GM19468 (cell line): ENCODE data around the gene PLN.

ENCODE experiments used
- ATAC-seq: cut with Tn5 transposase; IDR thresholded peaks from one replicate; pipeline ENCODE4 v1.9.1; 2021; ENCODE audit warnings: mild to moderate bottlenecking, moderate library complexity, moderate number of reproducible peaks; ENCODE audit not compliant: unreplicated experiment; ENCODE audit errors: extremely low read depth

PLN gene

DNA sequence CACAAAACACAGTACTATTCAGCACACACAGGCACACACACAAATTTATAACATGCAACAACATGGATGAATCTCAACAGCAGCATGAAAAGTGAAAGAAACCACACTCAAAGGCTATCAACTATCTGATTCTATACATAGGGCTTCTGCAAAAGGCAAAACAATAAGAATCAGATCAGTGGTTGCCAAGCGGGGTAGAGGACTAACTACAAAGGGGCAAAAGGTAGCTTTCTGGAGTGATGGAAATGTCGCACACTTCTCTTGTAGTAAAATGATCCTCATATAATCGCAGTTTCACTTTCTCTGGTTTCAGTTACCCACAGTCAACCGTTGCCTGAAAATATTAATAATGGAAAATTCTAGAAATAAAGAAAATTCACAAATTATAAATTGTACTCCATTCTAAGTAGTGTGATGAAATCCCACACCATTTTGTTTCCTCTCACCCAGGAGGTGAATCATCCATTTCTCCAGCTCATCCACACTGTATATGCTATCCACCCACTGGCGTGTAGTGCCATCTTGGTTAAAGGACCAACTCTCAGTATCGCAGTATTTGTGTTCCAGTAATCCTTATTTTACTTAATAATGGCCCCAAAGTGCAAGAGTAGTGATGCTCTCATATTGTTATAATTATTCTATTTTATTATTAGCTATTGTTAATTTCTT lies 12.8 kb upstream of the PLN start:
- no peak for ATAC-seq

DNA sequence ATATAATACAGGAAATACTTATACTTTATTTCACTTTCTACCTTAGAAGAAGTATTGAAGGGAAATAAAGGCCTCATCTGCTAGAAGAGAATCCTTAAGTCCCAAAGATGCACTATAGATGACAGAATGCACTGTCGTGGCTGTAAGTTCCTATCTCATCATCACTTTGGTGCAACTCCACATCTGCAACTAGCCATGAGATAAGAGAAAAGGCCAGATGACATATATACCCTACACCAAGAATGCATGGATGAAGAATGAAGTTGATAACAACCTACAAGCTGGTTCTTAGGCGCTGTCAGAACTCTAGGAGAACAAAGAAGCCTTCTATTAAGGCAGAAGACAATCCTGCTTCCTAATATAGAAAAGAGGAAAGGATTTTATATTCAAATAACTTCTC lies 11.6 kb upstream of the PLN start:
- no peak for ATAC-seq

DNA sequence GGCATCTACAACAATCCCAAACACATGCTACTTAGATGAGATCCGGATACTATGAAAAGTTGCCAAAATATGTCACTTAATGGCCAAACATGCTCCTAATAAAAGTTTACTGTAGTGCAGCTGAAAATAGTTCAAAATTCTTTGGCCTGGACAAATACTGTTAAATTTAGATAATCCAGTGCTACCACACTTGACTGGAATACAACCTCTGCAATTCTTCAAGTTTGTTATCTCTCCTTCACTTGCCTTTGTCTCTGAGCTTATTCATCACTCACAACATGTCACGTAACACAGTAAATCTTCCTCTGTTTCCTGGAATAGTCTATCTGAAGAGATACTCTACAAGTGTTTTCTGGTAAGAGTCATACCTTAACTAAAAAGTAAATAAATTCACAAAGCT lies 10.5 kb upstream of the PLN start:
- ATAC-seq, result no peak

DNA sequence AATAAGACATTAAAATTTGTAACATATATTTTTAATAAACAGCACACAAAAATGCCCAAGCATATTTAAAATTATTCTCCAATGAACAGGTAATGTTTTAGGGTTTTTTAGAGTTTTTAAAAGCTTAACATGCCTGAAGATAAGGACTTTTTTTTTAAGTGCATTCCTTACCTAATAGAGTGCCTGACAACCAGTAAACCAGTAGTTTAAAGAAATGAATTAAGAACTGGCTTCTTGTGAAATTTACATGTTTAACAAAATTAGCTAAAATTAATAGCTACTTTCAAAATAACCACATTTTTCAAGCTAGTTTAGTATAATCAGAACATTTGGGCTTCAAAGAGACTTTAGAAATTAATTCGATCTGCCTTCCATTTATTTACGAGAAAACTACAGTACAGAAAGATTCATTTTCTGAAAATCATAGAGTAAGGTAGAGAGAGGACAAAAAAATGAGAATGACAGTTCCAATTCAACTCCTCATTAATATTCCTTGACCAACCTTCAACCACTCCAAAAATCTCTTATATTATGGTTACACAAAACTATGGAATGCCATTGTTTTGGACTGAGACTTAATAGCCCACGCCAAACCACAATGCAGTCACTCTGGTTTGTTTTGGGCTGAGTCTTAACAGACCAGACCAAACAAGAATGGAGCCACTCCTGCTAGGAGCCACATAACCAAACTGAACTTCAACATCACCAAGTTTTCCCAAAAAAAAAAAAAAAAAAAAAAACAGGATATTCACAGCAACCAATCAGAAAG lies 5.7 kb upstream of the PLN start:
- no peak for ATAC-seq

DNA sequence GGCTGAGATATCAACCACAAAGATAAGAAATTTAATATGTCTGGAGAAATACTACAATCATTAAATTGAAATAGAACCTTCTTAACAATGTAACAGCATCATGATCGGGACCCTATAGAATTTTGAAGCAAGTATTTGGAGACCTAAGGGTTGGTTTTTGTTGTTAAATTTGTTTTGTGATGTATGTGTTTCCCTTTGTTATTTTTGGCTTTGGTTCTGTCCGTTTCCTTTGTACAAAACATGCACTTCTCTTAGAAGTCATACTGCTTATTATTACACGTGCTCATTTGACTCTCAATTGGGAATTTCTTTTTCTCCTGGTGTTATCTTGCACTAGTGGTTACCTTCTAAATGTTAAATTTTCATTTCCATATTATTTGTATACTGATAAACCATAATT lies 4.0 kb upstream of the PLN start:
- ATAC-seq, result no peak

DNA sequence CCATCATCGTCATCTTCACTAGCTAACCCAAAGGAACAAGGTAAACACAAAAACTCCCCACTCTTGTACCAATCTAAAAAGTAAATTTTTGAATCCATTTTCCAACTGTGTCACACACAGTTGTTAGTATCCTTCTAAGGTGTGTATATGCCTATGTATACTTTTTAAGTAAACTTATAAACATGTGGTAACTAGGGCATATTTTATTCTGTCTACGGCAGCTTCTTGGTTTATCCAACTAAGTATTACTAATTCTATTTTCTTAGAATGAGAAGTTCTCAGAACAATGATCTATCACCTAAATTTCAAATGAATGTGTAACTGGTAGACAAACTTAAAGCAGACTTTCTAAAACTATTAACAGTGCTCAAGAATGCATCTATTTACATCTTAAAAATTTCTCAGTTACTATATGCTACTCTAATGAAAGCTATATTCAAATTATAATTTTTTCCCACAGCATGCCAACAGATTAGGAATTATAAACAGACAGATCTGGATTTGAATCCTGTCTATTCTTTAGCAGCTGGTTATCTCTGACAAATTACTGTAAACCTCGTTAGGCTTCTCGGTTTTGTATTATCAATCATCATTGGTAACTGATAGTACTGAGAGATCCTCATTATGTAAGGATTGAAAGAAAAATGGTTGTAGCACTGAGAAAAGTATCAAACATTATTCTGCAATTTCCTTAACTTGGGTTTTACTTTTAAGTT lies 1.8 kb upstream of the PLN start:
- no peak for ATAC-seq

DNA sequence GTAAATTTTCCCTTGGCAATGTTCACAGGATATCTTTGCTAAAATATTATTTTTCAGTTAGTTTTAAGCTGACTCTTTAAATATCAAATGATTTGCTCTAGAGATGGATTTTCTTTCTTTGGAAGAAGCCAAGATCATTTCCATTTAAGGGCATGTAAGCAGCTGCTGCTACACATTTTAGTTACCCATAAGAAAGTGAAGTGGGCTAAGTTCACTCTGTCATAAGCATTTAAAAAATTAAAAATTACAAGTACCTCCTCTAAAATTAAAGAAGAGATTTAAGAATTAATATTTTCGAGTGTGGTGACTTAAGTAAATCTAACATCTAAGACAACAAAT lies 1.2 kb upstream of the PLN start:
- no peak for ATAC-seq

DNA sequence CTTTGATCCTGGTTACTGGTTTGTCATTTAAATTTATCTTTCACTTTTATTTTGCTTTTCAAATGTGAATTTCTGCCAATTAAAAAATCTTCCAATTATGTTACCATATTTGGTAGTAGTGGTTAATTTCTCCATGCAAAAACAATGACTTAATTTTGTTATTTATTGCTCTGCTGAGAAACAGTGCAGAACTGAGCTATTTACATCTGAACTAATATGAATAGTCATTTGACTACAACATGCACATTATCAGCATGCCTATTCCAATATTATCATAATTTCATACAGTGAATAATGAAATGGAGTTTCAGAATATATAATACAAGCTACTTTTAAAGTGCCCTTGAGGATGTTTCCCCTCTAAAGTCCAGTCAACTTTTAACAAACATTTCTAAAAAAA lies 517 bp downstream of the PLN start:
- ATAC-seq, result no peak

DNA sequence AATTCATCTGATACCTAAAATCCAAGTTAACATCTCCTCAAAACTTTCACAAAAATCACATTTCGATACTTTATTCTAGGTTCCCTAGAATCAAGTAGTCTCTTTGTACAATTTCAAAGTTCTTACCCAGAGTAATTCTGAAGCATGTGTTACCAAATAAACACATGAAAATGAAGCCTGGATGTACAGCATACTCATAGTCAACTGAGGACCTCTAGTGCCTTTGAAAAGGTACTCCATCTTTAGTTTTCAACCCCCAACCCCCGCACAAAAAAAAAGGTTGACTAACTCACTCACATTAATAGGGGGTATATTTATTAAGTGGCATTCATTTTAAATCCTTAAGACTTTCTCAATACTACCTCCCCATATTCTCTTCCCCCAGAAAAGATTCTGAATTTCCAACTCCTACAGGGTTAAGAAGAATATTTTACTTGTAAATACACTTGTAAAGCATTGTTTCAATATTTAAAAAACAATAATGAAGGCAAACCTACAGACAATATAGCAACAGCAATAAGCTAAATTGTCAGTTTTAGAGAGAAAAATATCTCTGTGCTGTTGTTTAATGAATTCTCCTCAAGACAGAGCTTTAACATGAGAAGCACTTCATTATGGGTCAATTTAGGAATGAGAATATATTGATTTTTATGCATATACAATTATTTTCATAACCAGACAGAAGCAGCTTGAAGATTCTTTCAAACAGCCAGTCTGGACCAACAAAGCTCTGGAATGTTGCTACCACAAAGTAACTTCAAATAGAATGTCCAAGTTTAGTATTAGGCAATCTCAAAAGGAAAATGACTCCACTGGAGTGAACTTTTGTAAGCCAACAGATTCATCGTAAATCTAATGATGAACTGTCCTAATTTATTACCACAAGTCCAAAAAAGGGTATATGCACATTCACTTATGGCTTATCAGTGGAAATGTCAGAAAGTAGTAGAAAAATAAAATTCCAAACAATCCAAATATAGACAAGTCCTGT lies 3.3 kb downstream of the PLN start:
- ATAC-seq, result no peak

DNA sequence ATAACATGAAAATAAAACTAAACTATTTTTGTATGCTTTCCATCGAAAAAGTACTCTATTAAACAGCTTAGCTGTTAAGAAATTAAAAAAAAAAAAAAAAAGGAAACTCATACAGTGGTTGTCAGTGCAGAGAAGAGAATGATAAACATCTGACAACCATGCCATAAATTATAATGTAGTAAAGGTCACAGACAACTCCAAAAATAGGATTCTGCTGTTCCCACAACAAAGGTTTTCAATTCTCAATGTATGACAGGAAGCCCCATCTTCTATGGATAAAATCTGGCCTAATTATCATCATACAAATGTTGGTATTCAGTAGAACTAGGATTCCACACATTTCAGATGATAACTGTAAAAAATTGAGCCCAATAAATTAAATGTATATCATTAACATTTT lies 5.0 kb downstream of the PLN start:
- no peak for ATAC-seq

DNA sequence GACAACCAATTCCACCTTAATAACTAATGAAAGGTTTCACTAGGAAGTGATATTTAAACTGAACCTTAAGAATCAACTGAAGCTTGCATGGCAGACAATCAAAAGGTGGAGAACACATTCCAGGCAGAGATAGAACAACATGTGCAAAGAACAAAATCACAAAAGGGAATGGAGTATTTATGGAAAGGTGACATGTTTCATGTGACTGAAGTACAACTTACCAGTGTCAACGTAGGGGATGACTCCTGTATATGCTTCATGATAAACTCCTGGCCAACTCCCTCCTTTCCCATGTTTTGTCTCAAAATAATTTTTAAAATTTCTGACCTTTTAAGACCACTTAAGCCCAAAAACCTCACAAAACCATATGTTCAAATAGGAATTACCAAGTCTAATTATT lies 6.6 kb downstream of the PLN start:
- no peak for ATAC-seq

DNA sequence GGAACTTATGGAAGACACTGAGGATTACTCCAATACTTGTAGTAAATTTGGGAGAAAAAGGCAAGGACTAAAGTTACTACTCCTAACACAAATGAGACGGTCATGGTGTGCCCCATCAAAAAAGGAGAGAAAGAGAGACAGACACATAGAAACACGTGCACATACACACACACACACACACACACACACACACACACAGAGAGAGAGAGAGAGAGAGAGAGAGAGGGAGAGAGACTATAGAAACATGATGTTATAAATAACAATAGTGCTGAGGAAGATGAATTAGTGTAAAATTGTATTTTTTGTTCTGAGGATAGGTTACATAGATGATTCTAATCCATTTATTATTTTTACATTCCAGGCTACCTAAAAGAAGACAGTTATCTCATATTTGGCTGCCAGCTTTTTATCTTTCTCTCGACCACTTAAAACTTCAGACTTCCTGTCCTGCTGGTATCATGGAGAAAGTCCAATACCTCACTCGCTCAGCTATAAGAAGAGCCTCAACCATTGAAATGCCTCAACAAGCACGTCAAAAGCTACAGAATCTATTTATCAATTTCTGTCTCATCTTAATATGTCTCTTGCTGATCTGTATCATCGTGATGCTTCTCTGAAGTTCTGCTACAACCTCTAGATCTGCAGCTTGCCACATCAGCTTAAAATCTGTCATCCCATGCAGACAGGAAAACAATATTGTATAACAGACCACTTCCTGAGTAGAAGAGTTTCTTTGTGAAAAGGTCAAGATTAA lies 10.5 kb downstream of the PLN start:
- ATAC-seq, result peak; percentile 26

DNA sequence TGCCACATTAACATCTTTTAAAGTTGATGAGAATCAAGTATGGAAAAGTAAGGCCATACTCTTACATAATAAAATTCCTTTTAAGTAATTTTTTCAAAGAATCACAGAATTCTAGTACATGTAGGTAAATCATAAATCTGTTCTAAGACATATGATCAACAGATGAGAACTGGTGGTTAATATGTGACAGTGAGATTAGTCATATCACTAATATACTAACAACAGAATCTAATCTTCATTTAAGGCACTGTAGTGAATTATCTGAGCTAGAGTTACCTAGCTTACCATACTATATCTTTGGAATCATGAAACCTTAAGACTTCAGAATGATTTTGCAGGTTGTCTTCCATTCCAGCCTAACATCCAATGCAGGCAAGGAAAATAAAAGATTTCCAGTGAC lies 11.6 kb downstream of the PLN start:
- ATAC-seq, result no peak

DNA sequence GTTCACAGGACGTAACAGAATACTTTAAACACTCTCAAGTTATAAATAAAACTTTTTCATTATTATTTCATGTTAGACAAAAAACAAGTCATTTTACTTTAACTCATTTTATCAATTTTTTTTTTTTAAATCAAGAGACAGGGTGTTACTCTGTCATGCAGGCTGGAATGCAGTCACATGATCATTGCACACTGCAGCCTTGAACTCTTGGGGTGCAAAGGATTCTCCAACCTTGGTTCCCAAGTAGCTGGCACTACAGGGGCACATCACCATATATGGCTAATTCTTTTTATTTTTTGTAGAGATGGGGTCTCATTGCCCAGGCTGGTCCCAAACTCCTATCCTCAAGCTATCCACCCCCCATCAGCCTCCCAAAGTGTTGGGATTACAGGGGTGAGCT lies 14.2 kb downstream of the PLN start:
- ATAC-seq, result no peak

DNA sequence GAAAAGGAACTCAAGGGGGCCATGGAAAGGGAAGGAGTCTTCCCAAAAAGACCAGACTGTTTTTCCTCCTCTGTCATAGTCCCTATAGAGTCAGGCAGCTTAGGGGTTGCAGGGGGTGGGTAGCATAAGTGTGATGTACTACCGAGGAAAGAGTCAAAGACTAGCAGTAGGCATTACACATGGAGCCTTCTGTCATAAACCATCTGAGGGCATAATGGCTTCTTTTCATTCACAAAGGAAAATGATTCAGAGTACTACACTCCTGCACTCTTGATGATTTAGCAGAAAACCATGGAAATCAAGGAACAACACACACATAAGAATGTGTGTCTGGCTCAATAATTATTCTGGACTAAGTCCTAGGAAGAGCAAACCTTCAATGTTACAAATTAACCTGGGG lies 14.9 kb downstream of the PLN start:
- ATAC-seq, result no peak

DNA sequence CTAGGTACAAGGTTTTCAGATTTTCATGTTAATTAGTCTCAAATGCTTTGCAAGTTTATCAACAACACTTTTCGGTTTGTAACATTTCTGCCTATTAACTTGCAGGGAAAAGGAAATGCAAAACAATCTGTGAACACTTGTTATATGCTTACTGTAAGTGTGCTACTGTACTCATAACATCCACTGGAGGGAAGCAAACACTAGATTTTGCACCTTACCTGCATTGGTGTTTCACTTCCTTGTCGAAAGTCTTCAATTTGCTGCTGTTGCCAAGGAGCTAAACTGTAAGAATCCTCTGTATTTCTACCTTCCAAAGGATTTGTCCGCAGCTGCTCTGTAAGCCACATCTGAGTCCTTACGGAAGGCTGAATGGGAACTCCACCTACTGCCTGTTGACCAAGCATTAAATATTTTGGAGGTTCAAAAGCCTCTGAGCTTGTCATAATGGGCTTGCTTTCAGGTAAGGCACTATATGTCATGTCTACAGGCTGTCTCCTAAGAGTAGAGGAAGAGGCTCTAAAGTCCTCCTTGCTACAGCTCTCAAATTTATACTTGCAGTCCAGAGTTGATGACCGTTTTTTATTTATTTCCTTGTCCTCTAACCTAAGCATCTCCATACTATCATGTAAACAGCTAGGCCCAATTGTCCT lies 17.3 kb downstream of the PLN start:
- ATAC-seq, result peak; percentile 99

DNA sequence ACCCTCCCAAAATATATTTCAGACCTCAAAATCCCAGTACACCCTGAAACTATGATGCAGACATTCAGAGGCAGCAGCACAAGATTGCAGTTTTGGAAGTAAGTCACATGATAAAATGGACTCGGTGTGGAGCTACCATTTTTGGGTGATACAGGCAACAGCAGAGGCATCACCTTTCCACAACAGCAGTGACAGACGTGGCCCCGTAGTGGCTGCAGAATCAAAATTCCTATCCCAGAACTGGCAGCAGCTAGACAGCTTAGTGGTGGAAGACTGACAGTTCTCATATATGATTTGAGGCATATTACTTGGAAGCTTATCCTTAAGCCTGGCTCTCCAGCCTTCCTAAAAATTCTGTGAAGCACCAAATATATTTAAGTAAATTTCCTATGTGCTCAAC lies 19.9 kb downstream of the PLN start:
- no peak for ATAC-seq

DNA sequence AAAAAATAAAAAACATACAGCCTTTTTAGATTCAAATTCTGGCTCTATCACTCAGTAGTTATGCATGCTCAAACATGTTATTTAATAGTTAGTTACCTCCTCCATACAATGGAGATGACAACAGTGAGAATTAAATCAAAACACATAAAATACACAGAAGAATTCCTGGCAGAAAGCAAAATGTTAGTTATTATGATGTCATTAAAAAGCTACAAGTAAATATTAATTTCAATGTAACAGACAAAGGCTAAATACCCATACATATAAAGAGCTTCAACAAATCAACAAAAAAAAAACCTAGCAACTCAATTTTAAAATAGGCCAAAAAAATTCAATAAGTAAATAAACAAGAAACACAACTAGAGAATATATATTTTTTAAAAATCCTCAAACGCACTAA lies 21.4 kb downstream of the PLN start:
- no peak for ATAC-seq

DNA sequence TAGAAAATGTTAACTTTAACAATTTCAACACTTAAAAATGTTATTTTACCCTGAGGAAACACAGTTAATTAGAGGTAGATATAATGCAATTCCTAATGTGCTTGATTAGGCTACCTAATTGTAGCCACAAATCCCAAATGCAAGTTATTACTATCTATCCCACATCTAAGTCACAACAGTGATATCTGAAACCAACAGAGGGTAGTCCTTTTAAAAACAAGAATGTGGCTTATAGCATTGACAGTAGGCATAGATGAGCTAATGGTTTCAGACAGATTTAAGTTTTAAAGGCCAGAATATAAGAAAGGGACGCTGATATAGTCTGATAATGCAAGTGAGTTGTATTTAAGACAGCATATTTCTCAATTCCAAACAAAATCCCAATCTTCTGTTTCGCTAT lies 23.0 kb downstream of the PLN start:
- ATAC-seq, result no peak
